Mucosa of stomach (tissue), 1 donor: ENCODE data around the gene ADAM12.

Source experiments
- H3K27me3 ChIP-seq: one replicate; pipeline ENCODE4 v1.7.0; 2013; ENCODE audit warnings: mild to moderate bottlenecking, low read length; ENCODE audit not compliant: control insufficient read depth, insufficient read depth
- H3K36me3 ChIP-seq: one replicate; pipeline ENCODE4 v1.7.0; 2013; ENCODE audit warnings: low read length; ENCODE audit not compliant: control insufficient read depth, insufficient read depth
- H3K4me1 ChIP-seq: one replicate; pipeline ENCODE4 v1.7.0; 2013; ENCODE audit warnings: mild to moderate bottlenecking, low read length; ENCODE audit not compliant: control insufficient read depth, insufficient read depth
- H3K4me3 ChIP-seq: one replicate; pipeline ENCODE4 v1.7.0; 2013; ENCODE audit warnings: low read length
- H3K9ac ChIP-seq: one replicate; pipeline ENCODE4 v1.7.0; 2013; ENCODE audit warnings: mild to moderate bottlenecking, low read length, moderate library complexity
- H3K9me3 ChIP-seq: one replicate; pipeline ENCODE4 v1.7.0; 2013; ENCODE audit warnings: mild to moderate bottlenecking, low read length, moderate library complexity; ENCODE audit not compliant: control insufficient read depth
- donor health status: Pancreatic carcinoma.

ADAM12 gene, protein sequence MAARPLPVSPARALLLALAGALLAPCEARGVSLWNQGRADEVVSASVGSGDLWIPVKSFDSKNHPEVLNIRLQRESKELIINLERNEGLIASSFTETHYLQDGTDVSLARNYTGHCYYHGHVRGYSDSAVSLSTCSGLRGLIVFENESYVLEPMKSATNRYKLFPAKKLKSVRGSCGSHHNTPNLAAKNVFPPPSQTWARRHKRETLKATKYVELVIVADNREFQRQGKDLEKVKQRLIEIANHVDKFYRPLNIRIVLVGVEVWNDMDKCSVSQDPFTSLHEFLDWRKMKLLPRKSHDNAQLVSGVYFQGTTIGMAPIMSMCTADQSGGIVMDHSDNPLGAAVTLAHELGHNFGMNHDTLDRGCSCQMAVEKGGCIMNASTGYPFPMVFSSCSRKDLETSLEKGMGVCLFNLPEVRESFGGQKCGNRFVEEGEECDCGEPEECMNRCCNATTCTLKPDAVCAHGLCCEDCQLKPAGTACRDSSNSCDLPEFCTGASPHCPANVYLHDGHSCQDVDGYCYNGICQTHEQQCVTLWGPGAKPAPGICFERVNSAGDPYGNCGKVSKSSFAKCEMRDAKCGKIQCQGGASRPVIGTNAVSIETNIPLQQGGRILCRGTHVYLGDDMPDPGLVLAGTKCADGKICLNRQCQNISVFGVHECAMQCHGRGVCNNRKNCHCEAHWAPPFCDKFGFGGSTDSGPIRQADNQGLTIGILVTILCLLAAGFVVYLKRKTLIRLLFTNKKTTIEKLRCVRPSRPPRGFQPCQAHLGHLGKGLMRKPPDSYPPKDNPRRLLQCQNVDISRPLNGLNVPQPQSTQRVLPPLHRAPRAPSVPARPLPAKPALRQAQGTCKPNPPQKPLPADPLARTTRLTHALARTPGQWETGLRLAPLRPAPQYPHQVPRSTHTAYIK

GRCh38 chr10:126387931-126388911 lies at the start of gene ADAM12:
ADAM12 (minus strand) TSS chr10:126388477; CDS start chr10:126388145, 332 bp downstream.
- Histone ChIP-seq H3K36me3 (no peaks in the 10 kb centered on the region), H3K4me3 (no peak within 1 kb of the TSS), H3K9me3 (no peaks in the 10 kb centered on the region), H3K4me1 (peaks cover 6% of the 10 kb centered on the region), H3K27me3 (peaks cover 23% of the 10 kb centered on the region), H3K9ac (no peak within 1 kb of the TSS)

DNA sequence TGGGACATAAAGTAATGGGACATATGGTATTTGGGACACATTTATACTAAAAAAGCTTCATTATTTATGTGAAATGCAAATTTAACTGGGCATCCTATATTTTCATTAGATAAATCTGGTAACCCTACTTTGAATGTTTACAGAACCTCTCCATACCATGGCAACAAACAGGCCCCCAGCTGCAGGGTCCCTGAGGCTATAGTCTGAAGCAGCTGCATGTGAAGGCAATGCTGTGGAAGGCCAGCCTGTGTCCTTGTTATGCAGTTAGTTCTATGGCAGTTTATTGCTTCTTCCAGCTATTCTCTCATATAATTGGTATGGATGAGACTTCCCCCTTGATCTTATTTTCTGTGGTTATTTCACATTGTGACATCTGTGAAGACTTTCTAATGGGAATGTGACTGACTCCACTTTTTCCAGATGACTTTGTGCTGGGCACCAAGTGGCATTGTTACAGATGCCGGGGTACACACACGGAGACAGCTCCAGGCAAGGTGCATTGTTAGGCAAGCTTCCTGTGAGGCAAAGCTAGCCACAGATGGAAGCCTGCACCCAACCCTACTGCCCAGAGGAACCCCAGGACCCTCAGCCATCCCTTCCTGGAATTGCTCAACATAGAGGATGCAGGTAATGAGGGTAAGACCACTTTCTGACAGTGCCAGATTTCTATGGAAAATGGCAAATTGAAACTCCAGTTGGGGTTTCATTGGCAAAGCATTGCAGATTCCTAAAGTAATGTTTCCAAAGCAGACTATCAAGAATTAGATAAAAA lies 49.5 kb upstream of the ADAM12 start:
- H3K36me3 ChIP-seq: no peaks in the 10 kb centered on the region
- no peak overlapping the region for H3K9ac ChIP-seq
- H3K27me3 ChIP-seq: no peaks in the 10 kb centered on the region
- no peak overlapping the region for H3K4me3 ChIP-seq
- no peaks in the 10 kb centered on the region for H3K4me1 ChIP-seq
- no peaks in the 10 kb centered on the region for H3K9me3 ChIP-seq

- Histone ChIP-seq H3K4me3 (no peak overlapping the region), H3K36me3 (no peaks in the 10 kb centered on the region), H3K27me3 (no peaks in the 10 kb centered on the region)
These were observed 46.0 kb upstream of the ADAM12 start for GRCh38 chr10:126434235-126434634.

GRCh38 chr10:126433351-126433750 lies 45.1 kb upstream of the ADAM12 start:
- no peak overlapping the region for H3K9ac ChIP-seq
- H3K4me1 ChIP-seq: no peaks in the 10 kb centered on the region
- H3K9me3 ChIP-seq: no peaks in the 10 kb centered on the region
- no peaks in the 10 kb centered on the region for H3K27me3 ChIP-seq
- no peaks in the 10 kb centered on the region for H3K36me3 ChIP-seq
- H3K4me3 ChIP-seq: no peak overlapping the region

More at GRCh38 chr10:126434235-126434634, 46.0 kb upstream of the ADAM12 start:
- Histone ChIP-seq H3K4me1 (no peaks in the 10 kb centered on the region), H3K9ac (no peak overlapping the region), H3K9me3 (no peaks in the 10 kb centered on the region)

DNA sequence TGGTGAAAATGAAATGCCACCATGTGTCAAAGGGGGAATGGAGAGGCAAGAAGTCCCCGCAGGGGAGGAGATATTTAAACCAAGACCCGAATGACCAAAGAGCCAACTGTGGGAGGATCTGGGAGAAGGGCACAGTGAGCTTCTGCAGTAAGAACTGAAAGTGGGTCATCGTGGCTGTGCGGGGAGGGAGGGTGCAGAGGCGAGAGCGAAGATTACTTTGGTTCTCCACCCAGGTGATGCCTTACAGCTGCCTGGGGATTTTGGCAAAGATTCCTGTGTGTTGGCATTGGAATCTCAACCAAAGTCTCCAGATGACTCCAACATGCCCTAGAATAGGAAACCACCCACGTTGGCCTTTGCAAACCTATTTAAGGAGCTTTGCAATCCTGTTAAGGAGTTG lies 44.2 kb upstream of the ADAM12 start:
- Histone ChIP-seq H3K9me3 (no peaks in the 10 kb centered on the region), H3K9ac (no peak overlapping the region), H3K4me3 (no peak overlapping the region), H3K36me3 (no peaks in the 10 kb centered on the region), H3K27me3 (no peaks in the 10 kb centered on the region), H3K4me1 (no peaks in the 10 kb centered on the region)

GRCh38 chr10:126431816-126432215 lies 43.5 kb upstream of the ADAM12 start:
- Histone ChIP-seq H3K9me3 (no peaks in the 10 kb centered on the region), H3K9ac (no peak overlapping the region), H3K4me1 (no peaks in the 10 kb centered on the region), H3K4me3 (no peak overlapping the region), H3K27me3 (no peaks in the 10 kb centered on the region), H3K36me3 (no peaks in the 10 kb centered on the region)

- H3K27me3 ChIP-seq: no peaks in the 10 kb centered on the region
- H3K36me3 ChIP-seq: no peaks in the 10 kb centered on the region
- no peak overlapping the region for H3K9ac ChIP-seq
These were observed 42.2 kb upstream of the ADAM12 start for GRCh38 chr10:126430512-126430911.

GRCh38 chr10:126429275-126429674 lies 41.0 kb upstream of the ADAM12 start:
- no peak overlapping the region for H3K9ac ChIP-seq
- no peaks in the 10 kb centered on the region for H3K4me1 ChIP-seq
- H3K27me3 ChIP-seq: no peaks in the 10 kb centered on the region

More at GRCh38 chr10:126430512-126430911, 42.2 kb upstream of the ADAM12 start:
- Histone ChIP-seq H3K4me3 (no peak overlapping the region), H3K4me1 (no peaks in the 10 kb centered on the region), H3K9me3 (no peaks in the 10 kb centered on the region)

GRCh38 chr10:126425489-126426065 lies 37.3 kb upstream of the ADAM12 start:
- Histone ChIP-seq H3K4me3 (no peak overlapping the region), H3K36me3 (no peaks in the 10 kb centered on the region), H3K4me1 (no peaks in the 10 kb centered on the region), H3K9me3 (no peaks in the 10 kb centered on the region), H3K9ac (no peak overlapping the region), H3K27me3 (no peaks in the 10 kb centered on the region)

More at GRCh38 chr10:126429275-126429674, 41.0 kb upstream of the ADAM12 start:
- no peak overlapping the region for H3K4me3 ChIP-seq
- H3K36me3 ChIP-seq: no peaks in the 10 kb centered on the region
- no peaks in the 10 kb centered on the region for H3K9me3 ChIP-seq

GRCh38 chr10:126425032-126425431 lies 36.8 kb upstream of the ADAM12 start:
- H3K9me3 ChIP-seq: no peaks in the 10 kb centered on the region
- H3K4me1 ChIP-seq: no peaks in the 10 kb centered on the region
- no peak overlapping the region for H3K4me3 ChIP-seq
- H3K36me3 ChIP-seq: no peaks in the 10 kb centered on the region
- no peaks in the 10 kb centered on the region for H3K27me3 ChIP-seq
- H3K9ac ChIP-seq: no peak overlapping the region
